Nephron (organoid): ENCODE results near the gene GPD1L.
"Not testable (repeated sequence)": the region's sequence is repeated elsewhere in the genome, so short reads cannot be mapped to it uniquely, and the experiment has no call there.

Experiments used
- H3K27ac Mint-ChIP-seq, 3 experiments: 2 replicates each; pipeline ENCODE4 v1.8.0; 2020; ENCODE audit warnings: mixed read lengths in 3 of 3, mild to moderate bottlenecking in 2 of 3, moderate library complexity in 1 of 3
- H3K27me3 Mint-ChIP-seq: 2 replicates; pipeline ENCODE4 v1.8.0; 2021; ENCODE audit warnings: low read depth, mild to moderate bottlenecking, moderate library complexity, mixed read lengths
- H3K36me3 Mint-ChIP-seq: 2 replicates; pipeline ENCODE4 v1.8.0; 2020; ENCODE audit warnings: low read depth, mixed read lengths
- H3K4me1 Mint-ChIP-seq: 2 replicates; pipeline ENCODE4 v1.8.0; 2020; ENCODE audit warnings: mixed read lengths
- H3K4me3 Mint-ChIP-seq, 3 experiments: 2 replicates each; pipeline ENCODE4 v1.8.0; 2020; ENCODE audit warnings: mild to moderate bottlenecking in 3 of 3, mixed read lengths in 3 of 3, moderate library complexity in 2 of 3
- H3K9me3 Mint-ChIP-seq: 2 replicates; pipeline ENCODE4 v1.8.0; 2020; ENCODE audit warnings: mixed read lengths
- CTCF ChIP-seq, 3 experiments: fragments of 200-600 bp; sonication (generic); IDR thresholded peaks; one replicate each; pipeline ENCODE4 v1.5.0; 2021; ENCODE audit warnings: antibody characterized with exemption in 3 of 3; ENCODE audit not compliant: unreplicated experiment in 3 of 3

Gene GPD1L

DNA sequence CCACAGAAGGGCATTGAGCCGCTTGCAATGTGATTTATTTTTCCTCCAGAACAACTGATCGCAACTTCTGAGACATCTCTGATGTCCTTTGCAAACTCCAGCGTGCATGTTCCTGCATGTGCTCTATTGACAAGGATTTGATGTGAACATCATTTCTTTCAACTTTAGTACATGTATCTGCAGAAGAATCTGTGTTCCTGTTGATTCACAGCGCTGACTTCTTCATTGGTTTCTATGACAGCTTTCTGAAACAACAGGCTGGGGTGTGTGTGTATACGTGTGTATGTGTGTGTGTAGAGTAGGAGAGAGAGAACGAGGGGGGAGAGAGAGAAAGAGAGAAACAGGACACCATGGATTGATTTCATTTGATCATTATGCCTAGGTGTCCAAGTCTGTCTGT lies 75.4 kb downstream of the GPD1L start:
- TF ChIP-seq CTCF (IDR thresholded peaks at IDR 0.05; ENCODE audit: unreplicated experiment in 3 of 3): no peak
- no peaks in the 10 kb centered on the region for H3K4me1 Mint-ChIP-seq
- H3K4me3 Mint-ChIP-seq: no peak overlapping the region
- peaks cover 3% of the 10 kb centered on the region for H3K27me3 Mint-ChIP-seq
- peak overlapping the region in 1 of 3 experiments; percentile 9 for H3K27ac Mint-ChIP-seq
- H3K9me3 Mint-ChIP-seq: no peaks in the 10 kb centered on the region
- H3K36me3 Mint-ChIP-seq: no peaks in the 10 kb centered on the region

DNA sequence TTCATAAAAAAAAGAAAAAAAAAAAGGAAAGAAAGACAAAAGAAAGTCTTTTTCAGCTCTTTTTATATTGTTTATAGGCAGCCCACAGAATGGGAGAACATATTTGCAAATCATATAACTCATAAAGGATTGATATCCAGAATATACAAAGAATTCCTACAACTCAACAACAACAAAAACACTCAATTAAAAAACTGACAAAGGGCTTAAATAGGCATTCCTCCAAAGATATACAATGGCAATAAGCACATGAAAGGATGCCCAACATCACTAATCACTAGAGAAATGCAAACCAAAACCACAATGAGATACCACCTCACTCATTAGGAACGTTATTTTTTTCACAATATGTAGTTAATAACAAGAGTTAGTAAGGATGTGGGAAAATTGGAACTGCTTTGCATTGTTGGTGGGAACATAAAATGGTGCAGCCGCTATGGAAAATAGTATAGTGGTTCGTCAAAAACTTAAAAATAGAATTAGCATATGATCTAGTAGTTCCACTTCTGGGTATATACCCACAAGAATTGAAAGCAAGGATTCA lies 77.8 kb downstream of the GPD1L start:
- no peak for TF ChIP-seq CTCF (IDR thresholded peaks at IDR 0.05; ENCODE audit: unreplicated experiment in 3 of 3)
- no peaks in the 10 kb centered on the region for H3K36me3 Mint-ChIP-seq
- H3K4me3 Mint-ChIP-seq: no peak overlapping the region
- no peaks in the 10 kb centered on the region for H3K9me3 Mint-ChIP-seq
- H3K4me1 Mint-ChIP-seq: no peaks in the 10 kb centered on the region
- no peaks in the 10 kb centered on the region for H3K27me3 Mint-ChIP-seq
- H3K27ac Mint-ChIP-seq: no peak overlapping the region

DNA sequence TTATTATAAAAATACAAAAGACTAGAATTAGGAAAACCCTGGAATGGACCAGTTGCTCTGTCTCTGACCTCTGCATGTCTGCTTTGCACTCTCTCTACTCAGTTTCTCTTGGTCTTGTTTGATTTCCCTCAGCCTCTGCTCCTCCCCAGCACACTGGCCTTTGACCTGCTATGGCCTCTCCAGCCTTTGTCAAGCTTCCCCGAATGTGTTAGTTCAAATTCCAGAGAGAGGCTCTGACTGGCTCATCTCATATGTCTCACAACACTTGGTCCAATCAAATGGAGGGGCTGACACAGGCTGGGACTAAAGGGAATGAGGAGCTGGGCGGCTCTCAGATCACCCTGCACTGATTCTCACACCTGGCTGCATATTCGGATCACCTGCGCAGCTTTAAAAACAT lies 79.7 kb downstream of the GPD1L start:
- no peaks in the 10 kb centered on the region for H3K4me1 Mint-ChIP-seq

GRCh38 chr3:32186876-32187275 lies 80.5 kb downstream of the GPD1L start:
- no peaks in the 10 kb centered on the region for H3K36me3 Mint-ChIP-seq
- no peaks in the 10 kb centered on the region for H3K9me3 Mint-ChIP-seq
- peaks cover 8% of the 10 kb centered on the region for H3K27me3 Mint-ChIP-seq
- no peak overlapping the region for H3K27ac Mint-ChIP-seq
- H3K4me1 Mint-ChIP-seq: no peaks in the 10 kb centered on the region
- no peak for TF ChIP-seq CTCF (IDR thresholded peaks at IDR 0.05; ENCODE audit: unreplicated experiment in 3 of 3)
- H3K4me3 Mint-ChIP-seq: no peak overlapping the region

More for the DNA sequence above, 79.7 kb downstream of the GPD1L start:
- Mint-ChIP-seq H3K27me3 (peaks cover 2% of the 10 kb centered on the region), H3K36me3 (no peaks in the 10 kb centered on the region), H3K4me3 (no peak overlapping the region), H3K9me3 (no peaks in the 10 kb centered on the region), H3K27ac (no peak overlapping the region)
- no peak for TF ChIP-seq CTCF (IDR thresholded peaks at IDR 0.05; ENCODE audit: unreplicated experiment in 3 of 3)

DNA sequence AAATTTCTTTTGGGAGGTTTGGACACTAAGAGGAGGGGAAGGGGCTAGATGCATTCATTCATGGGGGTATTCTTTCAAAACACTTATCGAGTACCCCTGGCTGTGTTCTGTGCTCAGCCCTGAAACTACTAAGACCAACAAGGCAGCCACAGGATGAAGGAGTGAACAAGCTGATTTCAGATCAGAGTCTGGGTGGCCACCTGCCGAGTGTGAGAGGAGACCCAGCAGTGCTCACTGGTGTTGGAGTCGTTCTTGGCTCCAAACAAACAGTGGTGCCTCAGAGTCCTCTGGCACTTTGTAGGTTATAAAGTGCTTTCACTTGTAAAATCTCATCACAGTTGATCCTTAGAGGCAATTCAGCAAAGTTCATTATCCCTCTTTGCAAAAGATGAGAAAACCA lies 83.3 kb downstream of the GPD1L start:
- Mint-ChIP-seq H3K27ac (no peak overlapping the region), H3K4me3 (no peak overlapping the region), H3K4me1 (no peaks in the 10 kb centered on the region), H3K9me3 (no peaks in the 10 kb centered on the region), H3K36me3 (no peaks in the 10 kb centered on the region), H3K27me3 (peaks cover 8% of the 10 kb centered on the region)
- TF ChIP-seq CTCF (IDR thresholded peaks at IDR 0.05; ENCODE audit: unreplicated experiment in 3 of 3): no peak

- not testable (repeated sequence) for H3K9me3 Mint-ChIP-seq, H3K36me3 Mint-ChIP-seq, H3K4me1 Mint-ChIP-seq, H3K27ac Mint-ChIP-seq, H3K4me3 Mint-ChIP-seq, H3K27me3 Mint-ChIP-seq
Measured at GRCh38 chr3:32190556-32190955, 84.1 kb downstream of the GPD1L start.
